HK-2 (cell line): ENCODE measurements around the gene PLLP.
"Not testable (repeated sequence)": the region's sequence is repeated elsewhere in the genome, so short reads cannot be mapped to it uniquely, and the experiment has no call there.

Experiments
- DNase-seq: peaks from one replicate; pipeline ENCODE4 v3.0.0-alpha.2; 2018; ENCODE audit not compliant: unreplicated experiment

Gene PLLP

GRCh38 chr16:57303021-57303909 lies 18.8 kb upstream of the PLLP start:
- no peak for DNase-seq

DNA sequence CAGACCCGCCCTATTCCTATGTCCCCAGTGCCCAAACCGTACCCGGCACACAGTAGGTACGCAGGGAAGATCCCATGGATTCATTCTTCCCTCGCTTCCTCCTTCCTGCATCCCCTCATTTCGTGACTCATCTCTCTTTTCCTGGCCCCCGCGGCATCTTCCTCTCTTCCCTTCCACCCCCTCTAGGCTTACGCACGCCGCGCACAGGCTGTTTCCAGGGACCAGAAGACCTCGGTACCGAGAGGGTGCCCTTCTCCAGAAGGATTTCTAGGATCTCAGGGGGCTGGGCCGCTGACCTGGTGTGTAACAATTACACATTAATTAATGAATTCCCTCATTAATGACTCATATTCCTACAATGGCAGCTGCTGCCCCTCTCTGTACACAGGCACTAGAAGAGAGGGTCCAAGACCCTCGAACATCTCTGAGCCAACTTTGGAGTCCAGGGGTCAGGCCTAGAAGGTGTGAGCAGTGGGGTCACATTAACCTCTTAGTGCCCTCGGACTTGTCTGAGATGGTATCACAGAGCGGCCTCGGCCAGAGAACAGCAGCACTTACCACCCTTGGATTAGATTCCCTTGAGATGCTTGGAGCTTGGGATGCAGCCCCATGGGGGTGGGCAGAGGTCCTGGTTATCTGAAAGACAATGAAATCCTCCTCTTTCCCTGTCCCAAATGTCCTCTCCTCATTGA lies 16.8 kb upstream of the PLLP start:
- no peak for DNase-seq

DNA sequence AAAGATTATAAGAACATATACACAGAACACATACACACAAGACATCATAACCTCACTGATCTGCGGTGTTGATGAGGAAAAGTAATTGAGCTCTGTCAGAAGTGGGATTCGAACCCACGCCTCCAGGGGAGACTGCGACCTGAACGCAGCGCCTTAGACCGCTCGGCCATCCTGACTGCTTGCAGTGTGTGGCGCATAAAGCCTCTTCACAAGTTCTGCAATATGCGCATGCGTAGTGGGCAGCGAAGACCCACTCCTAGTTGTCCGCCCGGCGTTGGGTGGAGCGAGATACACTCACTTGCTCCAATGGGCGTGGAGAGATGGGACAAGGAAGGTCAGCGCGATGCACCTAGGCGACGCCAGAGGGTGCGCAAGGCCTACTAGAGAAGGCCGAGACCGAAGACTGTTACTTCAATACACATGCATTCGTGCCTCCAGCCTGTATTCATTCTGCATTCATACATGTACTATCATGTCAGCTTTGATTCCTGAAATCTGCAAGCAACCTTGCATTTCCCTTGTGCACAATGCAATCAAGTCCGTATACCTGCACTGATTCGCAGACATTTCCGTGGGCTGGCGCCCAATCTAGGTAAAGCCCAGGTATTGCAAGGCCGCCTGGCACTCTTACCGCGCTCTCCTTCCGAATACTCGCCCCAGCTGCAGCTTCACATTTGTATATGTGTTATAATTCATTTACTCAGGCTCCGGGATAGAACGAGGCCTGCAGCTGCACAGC lies 16.1 kb upstream of the PLLP start:
- peak; percentile 100 for DNase-seq

GRCh38 chr16:57299719-57300386 lies 15.4 kb upstream of the PLLP start:
- peak; percentile 90 for DNase-seq

- DNase-seq = peak; percentile 84
Measured at GRCh38 chr16:57299009-57299718, 14.7 kb upstream of the PLLP start.

- DNase-seq = no peak
Measured at GRCh38 chr16:57297856-57298255, 13.4 kb upstream of the PLLP start.

- no peak for DNase-seq
Measured at GRCh38 chr16:57289391-57290257, 5.2 kb upstream of the PLLP start.

- no peak for DNase-seq
Measured at GRCh38 chr16:57285379-57285778, 907 bp upstream of the PLLP start.

GRCh38 chr16:57284952-57285363 lies 486 bp upstream of the PLLP start:
- DNase-seq = no peak

DNA sequence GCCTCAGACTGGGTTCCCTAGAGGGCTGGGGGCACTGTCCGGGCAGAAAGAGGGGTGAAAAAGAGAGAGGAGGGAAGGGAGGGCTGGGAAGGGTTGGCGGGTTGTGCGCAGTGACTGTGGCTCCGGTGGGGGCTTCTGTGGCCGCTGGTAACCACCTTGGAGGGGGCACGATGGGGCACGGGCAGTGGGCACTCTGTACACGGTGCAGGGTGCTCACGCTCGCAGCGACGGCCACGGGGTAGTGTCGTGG lies 588 bp downstream of the PLLP start:
- DNase-seq = no peak

DNA sequence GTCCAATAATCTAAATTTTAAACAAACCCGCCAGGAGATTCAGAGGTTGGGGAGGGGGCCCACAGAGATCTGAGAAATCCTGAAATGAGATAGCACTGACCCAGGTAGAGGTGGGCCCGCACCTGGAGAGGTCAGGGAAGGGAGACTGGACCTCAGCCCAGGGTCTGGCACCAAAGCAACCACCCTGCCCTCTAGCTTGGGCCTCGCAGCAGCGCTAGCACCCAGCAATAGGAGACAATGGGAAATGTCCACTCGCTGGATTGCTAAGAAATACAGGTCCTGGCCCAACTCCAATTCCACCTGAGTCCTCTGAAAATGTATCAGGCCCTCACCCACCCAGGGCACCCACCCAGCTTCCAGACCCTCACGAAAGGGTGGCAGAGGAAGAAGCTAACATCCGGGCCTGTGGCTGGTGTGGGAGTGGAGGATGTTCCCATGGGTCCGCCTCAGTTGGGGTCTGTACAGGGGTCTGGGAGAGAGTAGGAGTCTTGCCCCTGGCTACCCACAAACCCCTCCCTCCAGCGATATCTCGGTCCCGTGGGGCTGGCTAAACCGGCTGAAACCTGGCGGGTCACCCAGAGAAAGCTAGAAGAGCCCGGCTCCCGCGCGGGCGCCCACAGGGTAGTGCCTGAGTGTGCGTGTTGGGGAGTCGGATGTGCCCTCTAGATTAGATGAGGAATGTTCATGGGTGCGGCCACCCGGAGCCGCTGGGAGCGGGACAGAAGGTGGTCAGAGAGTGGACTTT lies 1.1 kb downstream of the PLLP start:
- DNase-seq = no peak

DNA sequence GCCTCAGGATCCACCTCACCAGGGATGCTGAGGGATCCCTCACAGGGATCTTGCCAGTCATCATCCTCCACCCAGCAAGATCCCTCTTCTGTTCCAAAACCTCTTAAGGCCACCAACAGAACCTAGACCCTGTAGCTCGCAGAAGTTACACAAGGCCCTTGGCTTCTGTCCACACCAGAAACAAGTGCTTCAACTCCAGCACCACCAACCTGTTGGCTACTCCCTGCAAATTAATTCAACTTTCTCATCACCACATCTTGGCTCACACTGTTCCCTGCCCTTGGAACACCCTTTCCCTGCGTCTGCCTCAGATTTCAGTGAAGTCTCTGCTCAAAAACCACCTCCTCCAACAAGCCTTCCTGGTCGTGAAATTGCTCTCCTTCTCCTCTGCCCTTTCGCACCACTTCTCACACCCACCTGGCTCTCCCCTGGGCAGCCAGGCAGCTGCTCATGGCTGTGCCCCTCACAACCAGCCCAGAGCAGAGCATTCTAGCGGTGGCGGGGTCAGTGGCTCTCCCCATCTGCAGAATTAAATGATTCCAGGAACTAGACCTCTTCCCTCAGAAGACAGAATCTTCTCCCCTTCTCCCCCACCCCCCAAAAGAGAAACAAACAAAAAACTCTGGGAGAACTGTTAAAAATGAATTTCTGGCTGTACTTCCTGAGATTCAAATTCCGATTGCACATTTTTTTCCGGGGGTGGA lies 1.8 kb downstream of the PLLP start:
- no peak for DNase-seq

- no peak for DNase-seq
Measured at GRCh38 chr16:57281791-57282190, 2.7 kb downstream of the PLLP start.

- no peak for DNase-seq
Measured at GRCh38 chr16:57279780-57280638, 4.5 kb downstream of the PLLP start.

GRCh38 chr16:57278494-57278893 lies 6.0 kb downstream of the PLLP start:
- no peak for DNase-seq

DNA sequence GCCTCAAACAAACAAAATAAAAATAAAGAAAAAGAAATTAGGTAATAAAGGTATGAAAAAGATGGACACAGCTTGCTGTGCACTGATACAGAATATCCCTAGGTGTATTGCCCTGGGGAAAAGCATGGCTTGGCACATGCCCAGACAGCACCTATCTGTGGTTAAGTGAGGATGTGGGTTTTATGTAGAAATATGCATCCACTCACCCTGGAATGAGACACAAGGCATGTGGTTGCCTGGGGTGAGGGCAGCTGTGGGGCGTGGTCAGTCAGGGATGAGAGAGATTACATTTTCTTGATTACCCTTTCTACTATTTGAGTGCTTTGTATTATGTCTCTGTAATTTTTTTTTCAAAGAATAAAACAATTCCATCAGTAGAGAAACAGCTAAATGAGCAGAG lies 6.9 kb downstream of the PLLP start:
- peak; percentile 77 for DNase-seq

GRCh38 chr16:57276596-57276995 lies 7.9 kb downstream of the PLLP start:
- DNase-seq = no peak

GRCh38 chr16:57275946-57276345 lies 8.5 kb downstream of the PLLP start:
- DNase-seq = not testable (repeated sequence)
